Activated naive CD8-positive, alpha-beta T cell treated with anti-CD3 and anti-CD28 coated beads, Interleukin-2, amount 50 U/mL, for 24 hours (primary cell): ENCODE results near the gene CREB3L1.
A peak's percentile ranks its signal among the peaks of the same experiment; 100 is the strongest.

ENCODE experiments used
- ATAC-seq: fragments of 150-1000 bp; cut with Tn5 transposase; one replicate; pipeline ENCODE4 v1.10.0; 2021
- DNase-seq: peaks from one replicate; pipeline ENCODE4 v3.0.0; 2021
- H3K27ac Mint-ChIP-seq: one replicate; pipeline ENCODE4 v1.8.0; 2021; ENCODE audit warnings: mild to moderate bottlenecking, mixed read lengths
- H3K27me3 Mint-ChIP-seq: one replicate; pipeline ENCODE4 v1.8.0; 2021; ENCODE audit warnings: mixed read lengths
- H3K36me3 Mint-ChIP-seq: one replicate; pipeline ENCODE4 v1.8.0; 2021; ENCODE audit warnings: low read depth, mixed read lengths
- H3K4me1 Mint-ChIP-seq: one replicate; pipeline ENCODE4 v1.8.0; 2021; ENCODE audit warnings: mixed read lengths
- H3K4me3 Mint-ChIP-seq: one replicate; pipeline ENCODE4 v1.8.0; 2021; ENCODE audit warnings: mild to moderate bottlenecking, moderate library complexity, mixed read lengths
- H3K9me3 Mint-ChIP-seq: one replicate; pipeline ENCODE4 v1.8.0; 2021; ENCODE audit warnings: mixed read lengths

Gene CREB3L1

GRCh38 chr11:46339816-46340215 is 62.4 kb downstream of the CREB3L1 start:
- no peak for ATAC-seq
- DNase-seq: no peak
- Mint-ChIP-seq H3K27ac (no peak overlapping the region), H3K27me3 (no peaks in the 10 kb centered on the region), H3K4me3 (no peak overlapping the region), H3K9me3 (no peaks in the 10 kb centered on the region), H3K36me3 (no peaks in the 10 kb centered on the region), H3K4me1 (peaks cover 45% of the 10 kb centered on the region)

- H3K4me3 Mint-ChIP-seq: no peak overlapping the region
- H3K36me3 Mint-ChIP-seq: no peaks in the 10 kb centered on the region
- no peak overlapping the region for H3K27ac Mint-ChIP-seq
- H3K4me1 Mint-ChIP-seq: peaks cover 59% of the 10 kb centered on the region
- ATAC-seq (no peak), DNase-seq (no peak)
- no peaks in the 10 kb centered on the region for H3K9me3 Mint-ChIP-seq
- H3K27me3 Mint-ChIP-seq: no peaks in the 10 kb centered on the region
Measured at GRCh38 chr11:46341454-46341853, 64.0 kb downstream of the CREB3L1 start.

- H3K36me3 Mint-ChIP-seq: no peaks in the 10 kb centered on the region
- no peak for ATAC-seq
- H3K9me3 Mint-ChIP-seq: no peaks in the 10 kb centered on the region
- peaks cover 65% of the 10 kb centered on the region for H3K4me1 Mint-ChIP-seq
- no peak for DNase-seq
- peaks cover 2% of the 10 kb centered on the region for H3K27me3 Mint-ChIP-seq
- H3K27ac Mint-ChIP-seq: no peak overlapping the region
- H3K4me3 Mint-ChIP-seq: no peak overlapping the region
Measured at GRCh38 chr11:46342239-46342638, 64.8 kb downstream of the CREB3L1 start.

GRCh38 chr11:46343520-46343919 is 66.1 kb downstream of the CREB3L1 start:
- no peak for DNase-seq
- Mint-ChIP-seq H3K27ac (no peak overlapping the region), H3K4me1 (peaks cover 62% of the 10 kb centered on the region), H3K27me3 (peaks cover 2% of the 10 kb centered on the region), H3K4me3 (no peak overlapping the region), H3K9me3 (no peaks in the 10 kb centered on the region), H3K36me3 (no peaks in the 10 kb centered on the region)
- ATAC-seq: no peak

DNA sequence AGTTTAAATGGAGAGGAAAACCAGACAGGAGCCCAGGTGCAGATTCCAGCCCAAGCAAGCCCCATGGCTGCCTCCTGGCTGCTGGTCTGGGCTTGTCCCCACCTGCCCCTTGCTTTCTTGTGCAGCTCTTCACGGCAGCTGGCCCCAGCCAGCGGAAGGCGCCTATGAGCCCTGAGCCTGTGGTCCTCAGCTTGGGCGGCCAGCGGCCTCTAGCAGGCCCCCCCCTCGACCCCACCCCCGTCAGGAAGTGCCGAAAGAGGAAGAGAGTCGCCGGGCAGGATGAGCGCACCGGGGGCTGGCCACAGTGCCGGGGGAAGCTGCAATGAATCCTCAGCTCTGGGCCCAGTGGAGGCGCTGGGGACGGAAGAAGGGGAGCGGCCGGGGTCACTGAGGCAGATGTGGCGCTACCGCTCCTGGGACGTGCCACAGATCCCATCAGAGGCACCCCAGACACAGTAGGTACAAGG is 67.7 kb downstream of the CREB3L1 start:
- ATAC-seq: no peak

DNA sequence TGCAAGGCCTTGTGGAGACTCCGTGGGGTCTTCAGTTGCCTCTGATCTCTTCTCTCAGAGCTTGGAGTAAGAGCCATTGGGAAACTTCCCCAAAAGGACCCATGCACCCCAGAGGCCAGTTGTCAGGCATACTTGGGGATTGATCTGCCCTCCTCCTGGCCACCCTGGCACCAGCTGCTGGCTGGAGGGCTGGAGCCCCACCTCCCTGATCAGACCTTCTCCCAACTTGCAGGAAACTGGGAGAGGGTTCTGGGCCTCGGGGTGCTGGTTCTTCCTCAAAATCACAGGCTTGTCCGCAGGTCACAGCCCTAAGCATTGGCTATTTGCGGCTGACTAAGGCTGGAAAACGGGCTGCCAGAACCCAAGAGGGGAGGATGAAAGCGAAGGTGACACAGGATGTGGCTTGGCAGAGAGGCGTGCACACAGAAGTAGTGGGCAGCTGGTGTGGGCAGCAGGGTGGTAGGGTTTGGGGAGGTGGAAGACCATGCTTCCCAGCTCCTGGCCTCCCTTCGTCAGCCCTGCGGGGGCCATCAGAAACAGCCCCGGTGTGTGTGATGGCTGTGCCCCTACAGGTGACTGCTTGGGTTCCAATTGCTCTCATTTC is 68.5 kb downstream of the CREB3L1 start:
- peaks cover 3% of the 10 kb centered on the region for H3K36me3 Mint-ChIP-seq
- ATAC-seq (no peak), DNase-seq (peak; percentile 45)
- peak overlapping the region; percentile 78 for H3K27ac Mint-ChIP-seq
- H3K27me3 Mint-ChIP-seq: peaks cover 2% of the 10 kb centered on the region
- H3K4me1 Mint-ChIP-seq: peaks cover 80% of the 10 kb centered on the region
- H3K4me3 Mint-ChIP-seq: peak overlapping the region; percentile 79
- H3K9me3 Mint-ChIP-seq: no peaks in the 10 kb centered on the region

More for the DNA sequence above, 67.7 kb downstream of the CREB3L1 start:
- H3K27me3 Mint-ChIP-seq: peaks cover 2% of the 10 kb centered on the region
- H3K36me3 Mint-ChIP-seq: peaks cover 3% of the 10 kb centered on the region
- H3K27ac Mint-ChIP-seq: peak overlapping the region; percentile 44
- peak overlapping the region; percentile 79 for H3K4me3 Mint-ChIP-seq
- H3K4me1 Mint-ChIP-seq: peaks cover 72% of the 10 kb centered on the region
- H3K9me3 Mint-ChIP-seq: no peaks in the 10 kb centered on the region
- no peak for DNase-seq

GRCh38 chr11:46346886-46347636 is 69.6 kb downstream of the CREB3L1 start, which contains the start of gene DGKZ:
TSS of gene DGKZ (plus strand) at chr11:46347463. CDS start at chr11:46347660, 197 bp downstream.
- H3K4me1 Mint-ChIP-seq: peaks cover 81% of the 10 kb centered on the region
- H3K4me3 Mint-ChIP-seq: peak within 1 kb of the TSS; percentile 89
- peak within 1 kb of the TSS; percentile 93 for H3K27ac Mint-ChIP-seq
- peaks cover 3% of the 10 kb centered on the region for H3K36me3 Mint-ChIP-seq
- ATAC-seq (peak; percentile 56), DNase-seq (peak; percentile 90)
- H3K27me3 Mint-ChIP-seq: peaks cover 2% of the 10 kb centered on the region
- no peaks in the 10 kb centered on the region for H3K9me3 Mint-ChIP-seq

- Mint-ChIP-seq H3K4me1 (peaks cover 82% of the 10 kb centered on the region), H3K36me3 (peaks cover 3% of the 10 kb centered on the region), H3K27me3 (peaks cover 2% of the 10 kb centered on the region), H3K4me3 (peak overlapping the region; percentile 89), H3K27ac (peak overlapping the region; percentile 93), H3K9me3 (no peaks in the 10 kb centered on the region)
- DNase-seq: no peak
- ATAC-seq: no peak
Measured at GRCh38 chr11:46347637-46348311, 70.3 kb downstream of the CREB3L1 start.

GRCh38 chr11:46348566-46349401 is 71.3 kb downstream of the CREB3L1 start:
- DNase-seq (peak; percentile 61), ATAC-seq (peak; percentile 47)
- Mint-ChIP-seq H3K4me3 (peak overlapping the region; percentile 89), H3K9me3 (no peaks in the 10 kb centered on the region), H3K36me3 (peaks cover 3% of the 10 kb centered on the region), H3K27me3 (peaks cover 2% of the 10 kb centered on the region), H3K4me1 (peaks cover 84% of the 10 kb centered on the region), H3K27ac (peak overlapping the region; percentile 93)

- no peak for ATAC-seq
- no peak for DNase-seq
- peaks cover 3% of the 10 kb centered on the region for H3K36me3 Mint-ChIP-seq
- H3K4me1 Mint-ChIP-seq: peaks cover 83% of the 10 kb centered on the region
- peak overlapping the region; percentile 60 for H3K27ac Mint-ChIP-seq
- no peak overlapping the region for H3K4me3 Mint-ChIP-seq
- no peaks in the 10 kb centered on the region for H3K9me3 Mint-ChIP-seq
- H3K27me3 Mint-ChIP-seq: peaks cover 2% of the 10 kb centered on the region
Measured at GRCh38 chr11:46350695-46351094, 73.2 kb downstream of the CREB3L1 start.

- peaks cover 81% of the 10 kb centered on the region for H3K4me1 Mint-ChIP-seq
- peak overlapping the region; percentile 69 for H3K27ac Mint-ChIP-seq
- DNase-seq (no peak), ATAC-seq (no peak)
- H3K9me3 Mint-ChIP-seq: no peaks in the 10 kb centered on the region
- peak overlapping the region; percentile 74 for H3K4me3 Mint-ChIP-seq
- H3K36me3 Mint-ChIP-seq: peaks cover 3% of the 10 kb centered on the region
- peaks cover 2% of the 10 kb centered on the region for H3K27me3 Mint-ChIP-seq
Measured at GRCh38 chr11:46351148-46351547, 73.7 kb downstream of the CREB3L1 start.

DNA sequence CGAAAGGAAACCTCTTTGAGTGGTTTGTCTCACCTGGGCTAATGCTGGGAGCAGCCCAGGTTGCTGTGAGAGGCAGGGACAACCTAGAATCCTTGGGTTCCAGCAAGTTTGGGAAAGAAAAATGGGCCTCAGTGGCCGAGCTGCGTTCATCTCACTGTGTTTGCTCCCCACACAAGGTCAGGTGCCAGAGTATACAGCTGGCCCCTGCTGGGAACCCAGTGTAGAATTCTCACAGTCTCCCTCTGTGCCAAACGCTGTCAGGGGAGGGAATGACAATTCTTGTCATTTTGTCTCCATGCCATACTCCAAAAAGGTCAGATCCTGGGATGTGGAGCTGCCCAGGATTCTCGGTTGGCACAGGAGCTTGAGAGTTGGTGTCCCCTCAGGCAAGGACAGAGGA is 74.1 kb downstream of the CREB3L1 start:
- peaks cover 2% of the 10 kb centered on the region for H3K27me3 Mint-ChIP-seq
- H3K36me3 Mint-ChIP-seq: peaks cover 3% of the 10 kb centered on the region
- H3K27ac Mint-ChIP-seq: peak overlapping the region; percentile 80
- DNase-seq: no peak
- H3K4me3 Mint-ChIP-seq: peak overlapping the region; percentile 74
- no peak for ATAC-seq
- no peaks in the 10 kb centered on the region for H3K9me3 Mint-ChIP-seq
- peaks cover 81% of the 10 kb centered on the region for H3K4me1 Mint-ChIP-seq

DNA sequence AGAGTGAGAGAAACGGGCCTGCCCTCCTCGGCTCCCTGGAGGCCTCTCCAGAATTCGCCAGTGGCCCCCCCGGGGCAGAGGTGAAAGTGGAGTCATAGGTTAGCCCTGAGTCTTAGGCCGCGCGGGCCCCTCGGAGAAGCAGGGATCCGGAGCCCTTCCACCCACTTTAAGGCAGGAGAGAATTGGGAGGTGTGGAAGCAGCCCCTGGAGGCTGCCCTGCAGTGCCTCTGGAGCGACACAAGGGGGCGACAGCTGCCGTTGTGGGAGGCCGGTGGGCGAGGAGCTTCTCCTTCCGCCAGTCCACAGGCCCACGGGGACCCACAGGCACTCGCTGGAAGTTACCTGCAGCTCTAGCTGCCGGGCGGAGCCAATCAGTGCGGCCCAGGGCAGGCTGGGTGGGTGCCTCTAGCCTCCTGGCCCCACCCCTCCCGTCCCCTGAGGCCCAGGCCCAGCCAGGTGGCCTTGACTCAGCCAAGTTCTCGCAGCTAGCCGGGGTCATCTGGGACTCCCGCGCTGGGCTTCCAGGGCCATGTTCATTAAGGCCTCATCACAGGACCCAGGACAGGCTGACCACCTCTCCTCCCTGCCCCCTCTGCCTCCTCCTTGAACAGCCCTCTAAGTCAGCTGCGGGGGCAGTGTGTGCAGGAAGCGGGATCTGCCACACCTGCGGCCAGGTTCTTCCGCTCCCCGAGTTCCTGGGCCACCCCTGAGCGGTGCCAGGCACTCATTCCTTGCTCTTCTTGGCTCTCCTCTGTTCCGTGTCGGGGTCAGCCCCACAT is 74.8 kb downstream of the CREB3L1 start:
- peaks cover 3% of the 10 kb centered on the region for H3K36me3 Mint-ChIP-seq
- peaks cover 82% of the 10 kb centered on the region for H3K4me1 Mint-ChIP-seq
- H3K4me3 Mint-ChIP-seq: peak overlapping the region; percentile 74
- DNase-seq (peak; percentile 81), ATAC-seq (peak; percentile 30)
- H3K27ac Mint-ChIP-seq: peak overlapping the region; percentile 80
- H3K27me3 Mint-ChIP-seq: no peaks in the 10 kb centered on the region
- no peaks in the 10 kb centered on the region for H3K9me3 Mint-ChIP-seq
